Right lobe of liver (tissue), 4 donors: ENCODE results near the gene ZBTB21.

Source experiments
- POLR2A ChIP-seq: fragments of 450-650 bp; IDR thresholded peaks from one replicate; pipeline ENCODE4 v1.6.1; 2017; ENCODE audit warnings: antibody characterized with exemption, mild to moderate bottlenecking
- TF ChIP-seq, protein P1 (sequence below), 4 donors: fragments of 200-600 bp in 3 of 4; fragments of 450-650 bp in 1 of 4; IDR thresholded peaks; one replicate each; pipeline versions ENCODE4 v1.5.1 to v1.8.0; 2016 to 2022; ENCODE audit warnings: antibody characterized with exemption in 4 of 4, mild to moderate bottlenecking in 2 of 4
- donor health status: DM: no; HTN: no; CAD: no.
- donor health status: DM: no; HTN: no; CAD: no.
- donor health status: DM: no; HTN: yes; CAD: no.

DNA sequence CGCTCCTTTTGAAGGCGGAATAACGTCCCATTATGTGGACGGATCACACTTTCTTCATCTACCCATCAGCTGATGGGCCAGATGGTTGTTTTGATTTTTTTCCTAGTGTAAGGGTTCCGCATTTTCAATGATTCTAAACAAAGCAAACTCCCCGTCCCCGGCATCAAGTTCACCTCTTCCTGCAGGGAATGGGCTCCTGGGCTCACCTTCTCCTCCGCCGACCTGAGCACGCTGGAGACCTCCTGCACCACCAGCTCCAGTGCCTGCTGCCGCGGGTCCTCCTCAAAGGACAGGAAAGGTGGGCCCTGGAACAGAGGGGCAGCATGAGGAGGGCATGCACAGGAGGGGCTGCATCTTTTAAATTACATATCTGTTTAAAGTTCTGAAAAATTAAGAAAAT is 68.2 kb downstream of the ZBTB21 start:
- TF ChIP-seq, protein P1, sequence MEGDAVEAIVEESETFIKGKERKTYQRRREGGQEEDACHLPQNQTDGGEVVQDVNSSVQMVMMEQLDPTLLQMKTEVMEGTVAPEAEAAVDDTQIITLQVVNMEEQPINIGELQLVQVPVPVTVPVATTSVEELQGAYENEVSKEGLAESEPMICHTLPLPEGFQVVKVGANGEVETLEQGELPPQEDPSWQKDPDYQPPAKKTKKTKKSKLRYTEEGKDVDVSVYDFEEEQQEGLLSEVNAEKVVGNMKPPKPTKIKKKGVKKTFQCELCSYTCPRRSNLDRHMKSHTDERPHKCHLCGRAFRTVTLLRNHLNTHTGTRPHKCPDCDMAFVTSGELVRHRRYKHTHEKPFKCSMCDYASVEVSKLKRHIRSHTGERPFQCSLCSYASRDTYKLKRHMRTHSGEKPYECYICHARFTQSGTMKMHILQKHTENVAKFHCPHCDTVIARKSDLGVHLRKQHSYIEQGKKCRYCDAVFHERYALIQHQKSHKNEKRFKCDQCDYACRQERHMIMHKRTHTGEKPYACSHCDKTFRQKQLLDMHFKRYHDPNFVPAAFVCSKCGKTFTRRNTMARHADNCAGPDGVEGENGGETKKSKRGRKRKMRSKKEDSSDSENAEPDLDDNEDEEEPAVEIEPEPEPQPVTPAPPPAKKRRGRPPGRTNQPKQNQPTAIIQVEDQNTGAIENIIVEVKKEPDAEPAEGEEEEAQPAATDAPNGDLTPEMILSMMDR (IDR thresholded peaks at IDR 0.05): no peak
- no peak for TF ChIP-seq POLR2A
